A673 (cell line): ENCODE data around the gene ENOPH1.

ENCODE experiments used
- CTCF ChIP-seq: fragments of 300-800, 200-600 bp; sonication (generic); conservative IDR thresholded peaks from 2 replicates; pipeline ENCODE4 v1.5.1; 2017; ENCODE audit warnings: low read depth, mild to moderate bottlenecking, antibody characterized with exemption, low read length, moderate library complexity, mixed read lengths
- EZH2 ChIP-seq: fragments of 200-600 bp; sonication (generic); IDR thresholded peaks from 2 replicates; pipeline ENCODE4 v1.6.1; 2017; ENCODE audit warnings: borderline replicate concordance, low read depth, mild to moderate bottlenecking, mixed read lengths, antibody characterized with exemption, low read length; ENCODE audit not compliant: poor library complexity, severe bottlenecking

- no peak for TF ChIP-seq CTCF
- TF ChIP-seq EZH2: no peak
Measured at GRCh38 chr4:82394896-82395295, 35.5 kb upstream of the ENOPH1 start.
